ENCODE data around the gene DHX9. TPM values are rescaled to one million over a fixed set of nuclear protein-coding genes. Genes with fewer than 3 reads are reported as not detected.

DHX9 gene
- total and polyA plus RNA-seq, 2 donors (not counting 1 experiment from before 2014, with no cell fraction given) = 120 to 133 TPM

- H2AFZ ChIP-seq (ENCODE audit: low read length) = no peak overlapping the region
- H4K20me1 ChIP-seq (ENCODE audit: control insufficient read depth, extremely low read depth, insufficient read depth, low read length) = no peaks in the 10 kb centered on the region
- no peaks in the 10 kb centered on the region for H3K27me3 ChIP-seq (ENCODE audit: control insufficient read depth, insufficient read depth, low read length)
- H3K79me2 ChIP-seq (ENCODE audit: control insufficient read depth, insufficient read depth, low read length) = no peaks in the 10 kb centered on the region
- no peaks in the 10 kb centered on the region for H3K9me3 ChIP-seq (ENCODE audit: control insufficient read depth, insufficient read depth, low read depth, low read length)
- H3K4me1 ChIP-seq (ENCODE audit: control insufficient read depth, extremely low read depth, insufficient read depth, low read length) = no peaks in the 10 kb centered on the region
- TF ChIP-seq CTCF (conservative IDR thresholded peaks at IDR 0.05 in 1 of 2, IDR thresholded peaks at IDR 0.05 in 1 of 2; ENCODE audit: low read depth in 1 of 2, low read length in 2 of 2) = no peak
- H3K4me2 ChIP-seq (ENCODE audit: extremely low read depth, insufficient read depth, low read length) = no peak overlapping the region
- peaks cover 24% of the 10 kb centered on the region for H3K36me3 ChIP-seq (ENCODE audit: control insufficient read depth, insufficient read depth, low read length)
- no peak overlapping the region for H3K27ac ChIP-seq (ENCODE audit: insufficient read depth, low read length)
- no peak overlapping the region for H3K4me3 ChIP-seq (replicated peaks in 1 of 4; ENCODE audit: control extremely low read depth in 1 of 4, insufficient read depth in 1 of 4, low read depth in 3 of 4, low read length in 4 of 4)
- no peak for DNase-seq (ENCODE audit: low read depth in 2 of 2)
- no peak overlapping the region for H3K9ac ChIP-seq (ENCODE audit: insufficient read depth, low read length)
These were observed 47.8 kb downstream of the DHX9 start for GRCh38 chr1:182886985-182887384.

GRCh38 chr1:182888736-182889531 lies 49.8 kb downstream of the DHX9 start:
- Histone ChIP-seq H3K4me2 (ENCODE audit: extremely low read depth, insufficient read depth, low read length) (no peak overlapping the region), H3K9ac (ENCODE audit: insufficient read depth, low read length) (no peak overlapping the region), H2AFZ (ENCODE audit: low read length) (no peak overlapping the region), H4K20me1 (ENCODE audit: control insufficient read depth, extremely low read depth, insufficient read depth, low read length) (no peaks in the 10 kb centered on the region), H3K36me3 (ENCODE audit: control insufficient read depth, insufficient read depth, low read length) (peaks cover 19% of the 10 kb centered on the region), H3K9me3 (ENCODE audit: control insufficient read depth, insufficient read depth, low read depth, low read length) (no peaks in the 10 kb centered on the region), H3K27ac (ENCODE audit: insufficient read depth, low read length) (no peak overlapping the region), H3K79me2 (ENCODE audit: control insufficient read depth, insufficient read depth, low read length) (no peaks in the 10 kb centered on the region), H3K4me1 (ENCODE audit: control insufficient read depth, extremely low read depth, insufficient read depth, low read length) (no peaks in the 10 kb centered on the region), H3K4me3 (replicated peaks in 1 of 4; ENCODE audit: control extremely low read depth in 1 of 4, insufficient read depth in 1 of 4, low read depth in 3 of 4, low read length in 4 of 4) (no peak overlapping the region), H3K27me3 (ENCODE audit: control insufficient read depth, insufficient read depth, low read length) (no peaks in the 10 kb centered on the region)
- peak; percentile 53 to 59 for DNase-seq (ENCODE audit: low read depth in 2 of 2)
- TF ChIP-seq EZH2 (IDR thresholded peaks at IDR 0.05; ENCODE audit: low read length, missing control alignments) = no peak
- TF ChIP-seq CTCF (conservative IDR thresholded peaks at IDR 0.05 in 1 of 2, IDR thresholded peaks at IDR 0.05 in 1 of 2; ENCODE audit: low read depth in 1 of 2, low read length in 2 of 2) = no peak

GRCh38 chr1:182889997-182890396 lies 50.9 kb downstream of the DHX9 start:
- H3K9me3 ChIP-seq (ENCODE audit: control insufficient read depth, insufficient read depth, low read depth, low read length) = no peaks in the 10 kb centered on the region
- no peak overlapping the region for H3K27ac ChIP-seq (ENCODE audit: insufficient read depth, low read length)
- H4K20me1 ChIP-seq (ENCODE audit: control insufficient read depth, extremely low read depth, insufficient read depth, low read length) = no peaks in the 10 kb centered on the region
- peaks cover 15% of the 10 kb centered on the region for H3K36me3 ChIP-seq (ENCODE audit: control insufficient read depth, insufficient read depth, low read length)
- no peak overlapping the region for H3K4me3 ChIP-seq (replicated peaks in 1 of 4; ENCODE audit: control extremely low read depth in 1 of 4, insufficient read depth in 1 of 4, low read depth in 3 of 4, low read length in 4 of 4)
- TF ChIP-seq CTCF (conservative IDR thresholded peaks at IDR 0.05 in 1 of 2, IDR thresholded peaks at IDR 0.05 in 1 of 2; ENCODE audit: low read depth in 1 of 2, low read length in 2 of 2) (no peak), EZH2 (IDR thresholded peaks at IDR 0.05; ENCODE audit: low read length, missing control alignments) (no peak)
- DNase-seq (ENCODE audit: low read depth in 2 of 2) = peak in 1 of 2 donors; percentile 3
- no peak overlapping the region for H2AFZ ChIP-seq (ENCODE audit: low read length)
- no peaks in the 10 kb centered on the region for H3K79me2 ChIP-seq (ENCODE audit: control insufficient read depth, insufficient read depth, low read length)
- H3K27me3 ChIP-seq (ENCODE audit: control insufficient read depth, insufficient read depth, low read length) = no peaks in the 10 kb centered on the region
- no peak overlapping the region for H3K4me2 ChIP-seq (ENCODE audit: extremely low read depth, insufficient read depth, low read length)
- H3K9ac ChIP-seq (ENCODE audit: insufficient read depth, low read length) = no peak overlapping the region
- H3K4me1 ChIP-seq (ENCODE audit: control insufficient read depth, extremely low read depth, insufficient read depth, low read length) = no peaks in the 10 kb centered on the region
